Cardiac muscle cell (in vitro differentiated cells and primary cell): ENCODE measurements around the gene RIPPLY3. TPM values are rescaled to one million over a fixed set of nuclear protein-coding genes. Genes with fewer than 3 reads are reported as not detected.
"Not testable (repeated sequence)": the region's sequence is repeated elsewhere in the genome, so short reads cannot be mapped to it uniquely, and the experiment has no call there.

Experiments
- DNase-seq, 2 donors: peaks; one replicate each; pipeline versions ENCODE4 v3.0.0 to v3.0.0-alpha.2; 2010 to 2017; ENCODE audit warnings: low read depth in 1 of 2, low spot score in 1 of 2
- H3K27ac ChIP-seq: fragments of 200-600 bp; sonication (generic); 2 replicates; pipeline ENCODE4 v1.5.1; 2016
- H3K27me3 ChIP-seq: fragments of 200-600 bp; sonication (generic); 2 replicates; pipeline ENCODE4 v1.6.0; 2016; ENCODE audit warnings: control low read depth
- H3K36me3 ChIP-seq: fragments of 200-600 bp; sonication (generic); 2 replicates; pipeline ENCODE4 v1.5.1; 2016; ENCODE audit warnings: control low read depth
- H3K4me1 ChIP-seq: fragments of 200-600 bp; sonication (generic); 2 replicates; pipeline ENCODE4 v1.8.1; 2017; ENCODE audit warnings: low read depth, mild to moderate bottlenecking, mixed run types
- H3K4me3 ChIP-seq: fragments of 200-600 bp; sonication (generic); 2 replicates; pipeline ENCODE4 v1.5.1; 2016; ENCODE audit warnings: mild to moderate bottlenecking
- H3K9me3 ChIP-seq: fragments of 200-600 bp; sonication (generic); 2 replicates; pipeline ENCODE4 v1.5.1; 2017; ENCODE audit warnings: low read depth, mild to moderate bottlenecking, control low read depth
- polyA plus RNA-seq: library from polyadenylated mRNA; unstranded; fragments of >200 nt; fragmentation: Nextera tagmentation; extraction: Ambion mirVana; gene quantifications from 2 replicates; pipeline ENCODE4 v1.2.1, GENCODE V29; 2016
- total RNA-seq: library from RNA; depleted of rRNA; stranded (reverse); fragments of >200 nt; gene quantifications from 2 replicates; pipeline ENCODE4 v1.2.3, GENCODE V29; 2016
- TF ChIP-seq, protein P1 (sequence below): IDR thresholded peaks from 2 replicates; pipeline ENCODE4 v1.5.1; 2012; ENCODE audit warnings: low read depth, mild to moderate bottlenecking, low read length

Gene RIPPLY3
- total and polyA plus RNA-seq, 2 experiments from 2014 or later, result not detected

DNA sequence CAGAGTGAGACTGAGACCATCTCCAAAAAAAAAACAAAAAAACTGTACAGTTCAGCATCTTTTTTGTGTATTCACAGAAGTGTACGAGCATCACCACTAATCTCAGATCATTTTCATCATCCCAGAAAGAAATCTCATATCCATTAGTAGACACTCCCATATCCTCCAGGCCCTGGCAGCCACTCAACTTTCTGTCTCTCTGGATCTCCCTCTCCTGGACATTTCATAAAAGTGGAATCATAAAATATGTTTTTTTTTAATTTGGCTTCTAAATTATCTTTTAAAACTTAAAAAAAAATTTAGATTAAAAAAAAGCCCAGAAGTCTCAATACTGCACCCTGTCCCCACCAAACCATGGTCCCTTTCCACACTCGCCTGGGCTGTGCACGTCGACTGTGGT, 22.1 kb downstream of the RIPPLY3 start:
- peak in 1 of 2 donors; percentile 37 for DNase-seq
- Histone ChIP-seq H3K27me3 (peaks cover 3% of the 10 kb centered on the region), H3K27ac (no peak overlapping the region), H3K9me3 (no peaks in the 10 kb centered on the region), H3K4me3 (no peak overlapping the region), H3K36me3 (no peaks in the 10 kb centered on the region), H3K4me1 (no peaks in the 10 kb centered on the region)
- TF ChIP-seq, protein P1, sequence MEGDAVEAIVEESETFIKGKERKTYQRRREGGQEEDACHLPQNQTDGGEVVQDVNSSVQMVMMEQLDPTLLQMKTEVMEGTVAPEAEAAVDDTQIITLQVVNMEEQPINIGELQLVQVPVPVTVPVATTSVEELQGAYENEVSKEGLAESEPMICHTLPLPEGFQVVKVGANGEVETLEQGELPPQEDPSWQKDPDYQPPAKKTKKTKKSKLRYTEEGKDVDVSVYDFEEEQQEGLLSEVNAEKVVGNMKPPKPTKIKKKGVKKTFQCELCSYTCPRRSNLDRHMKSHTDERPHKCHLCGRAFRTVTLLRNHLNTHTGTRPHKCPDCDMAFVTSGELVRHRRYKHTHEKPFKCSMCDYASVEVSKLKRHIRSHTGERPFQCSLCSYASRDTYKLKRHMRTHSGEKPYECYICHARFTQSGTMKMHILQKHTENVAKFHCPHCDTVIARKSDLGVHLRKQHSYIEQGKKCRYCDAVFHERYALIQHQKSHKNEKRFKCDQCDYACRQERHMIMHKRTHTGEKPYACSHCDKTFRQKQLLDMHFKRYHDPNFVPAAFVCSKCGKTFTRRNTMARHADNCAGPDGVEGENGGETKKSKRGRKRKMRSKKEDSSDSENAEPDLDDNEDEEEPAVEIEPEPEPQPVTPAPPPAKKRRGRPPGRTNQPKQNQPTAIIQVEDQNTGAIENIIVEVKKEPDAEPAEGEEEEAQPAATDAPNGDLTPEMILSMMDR, result no peak

DNA sequence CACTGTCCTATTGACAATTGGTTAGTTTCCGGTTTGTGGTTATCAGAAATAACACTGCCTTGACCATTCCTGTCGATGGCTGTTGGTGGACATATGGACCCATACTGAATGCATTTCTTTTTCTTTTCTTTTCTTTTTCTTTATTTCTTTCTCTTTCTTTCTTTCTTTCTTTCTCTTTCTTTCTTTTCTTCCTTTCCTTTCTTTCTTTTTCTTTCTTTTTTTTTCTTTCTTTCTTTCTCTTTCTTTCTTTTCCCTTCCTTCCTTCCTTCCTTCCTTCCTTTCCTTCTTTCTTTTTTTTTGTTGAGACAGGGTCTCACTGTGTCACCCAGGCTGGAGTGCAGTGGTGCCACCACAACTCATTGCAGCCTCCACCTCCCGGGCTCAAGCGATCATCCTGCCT, 24.4 kb downstream of the RIPPLY3 start:
- Histone ChIP-seq H3K9me3 (no peaks in the 10 kb centered on the region), H3K27ac (no peak overlapping the region), H3K27me3 (peaks cover 3% of the 10 kb centered on the region), H3K4me3 (no peak overlapping the region), H3K4me1 (no peaks in the 10 kb centered on the region), H3K36me3 (no peaks in the 10 kb centered on the region)
- DNase-seq, result no peak
- TF ChIP-seq, protein P1, result no peak

DNA sequence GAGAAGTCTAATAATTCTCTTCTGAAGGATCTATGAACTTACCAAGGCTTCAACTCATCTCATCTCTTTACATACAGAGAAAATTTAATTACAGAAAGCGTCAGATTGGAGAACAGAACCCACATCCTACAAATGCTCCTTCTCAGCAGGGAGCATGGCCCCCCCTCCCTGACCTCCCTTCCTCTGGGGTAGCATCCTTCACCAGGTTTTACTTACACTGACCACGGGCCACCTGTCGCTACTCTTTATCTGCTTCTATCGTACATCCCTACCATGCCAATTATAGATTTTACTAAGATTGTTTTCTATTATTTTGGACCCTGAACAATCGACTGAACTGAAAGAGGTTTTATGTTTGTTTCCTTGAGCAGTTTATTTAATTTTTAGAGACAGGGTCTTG, 25.8 kb downstream of the RIPPLY3 start:
- Histone ChIP-seq H3K9me3 (no peaks in the 10 kb centered on the region), H3K4me3 (no peak overlapping the region), H3K27me3 (peaks cover 3% of the 10 kb centered on the region), H3K36me3 (no peaks in the 10 kb centered on the region), H3K4me1 (no peaks in the 10 kb centered on the region), H3K27ac (no peak overlapping the region)
- no peak for DNase-seq
- TF ChIP-seq, protein P1, result no peak

DNA sequence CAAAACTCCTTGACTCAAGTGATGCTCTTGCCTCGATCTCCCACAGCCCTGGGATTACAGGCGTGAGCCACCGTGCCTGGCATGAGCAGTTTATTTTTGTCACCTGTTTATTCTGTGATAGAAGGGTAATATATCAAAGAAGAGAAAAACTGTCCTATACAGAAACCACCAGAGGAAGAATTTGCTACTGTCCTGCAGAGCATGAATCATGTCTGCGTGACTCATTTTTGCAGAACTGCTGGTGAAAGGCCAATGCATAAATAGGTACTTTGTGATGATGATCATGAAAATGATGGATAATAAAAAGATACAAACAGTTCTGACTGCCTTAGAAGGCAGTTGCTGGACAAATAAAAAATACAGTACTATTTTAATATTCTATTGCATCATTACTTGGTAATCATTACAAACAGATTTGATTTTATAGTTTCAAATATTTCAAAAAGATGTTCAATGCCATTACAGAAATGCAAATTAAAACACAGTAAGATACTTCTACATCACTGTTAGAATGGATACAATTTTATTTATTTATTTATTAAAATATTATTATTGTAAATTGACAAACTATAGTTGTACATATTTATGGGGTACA, 26.5 kb downstream of the RIPPLY3 start:
- Histone ChIP-seq H3K4me1 (no peaks in the 10 kb centered on the region), H3K9me3 (no peaks in the 10 kb centered on the region), H3K4me3 (no peak overlapping the region), H3K36me3 (no peaks in the 10 kb centered on the region), H3K27ac (no peak overlapping the region), H3K27me3 (peaks cover 3% of the 10 kb centered on the region)
- peak in 1 of 2 donors; percentile 42 for DNase-seq
- TF ChIP-seq, protein P1, result no peak

DNA sequence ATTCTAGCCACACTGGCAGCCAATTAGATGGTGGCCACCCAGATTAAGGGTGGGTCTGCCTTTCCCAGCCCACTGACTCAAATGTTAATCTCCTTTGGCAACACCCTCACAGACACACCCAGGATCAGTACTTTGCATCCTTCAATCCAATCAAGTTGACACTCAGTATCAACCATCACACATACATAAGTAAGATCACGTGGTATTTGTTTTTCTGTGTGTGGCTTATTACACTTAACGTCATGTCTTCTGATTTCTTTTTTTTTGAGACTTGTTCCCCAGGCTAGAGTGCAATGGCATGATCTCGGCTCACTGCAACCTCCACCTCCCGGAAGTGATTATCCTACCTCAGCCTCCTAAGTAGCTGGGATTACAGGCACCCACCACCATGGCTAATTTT, 27.9 kb downstream of the RIPPLY3 start:
- H3K27ac ChIP-seq, H3K4me1 ChIP-seq, H3K36me3 ChIP-seq, H3K27me3 ChIP-seq, DNase-seq, H3K4me3 ChIP-seq, H3K9me3 ChIP-seq: not testable (repeated sequence)

DNA sequence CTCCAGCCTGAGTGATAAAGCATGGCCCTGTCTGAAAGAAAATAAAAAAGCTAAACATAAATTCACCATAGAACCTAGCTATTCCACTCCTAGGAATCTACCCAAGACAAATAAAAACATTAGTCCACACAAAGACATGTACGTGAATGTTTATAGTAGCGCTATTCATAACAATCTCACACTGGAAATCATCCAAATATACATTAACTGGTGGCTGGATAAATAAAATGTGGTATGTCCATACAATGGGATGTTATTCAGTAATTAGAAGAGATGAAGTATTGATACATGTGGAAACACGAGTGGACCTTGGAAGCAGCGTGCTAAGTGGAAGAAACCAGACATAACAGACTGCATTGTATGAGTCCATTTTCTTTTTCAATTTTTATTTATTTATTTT, 29.7 kb downstream of the RIPPLY3 start:
- peaks cover 3% of the 10 kb centered on the region for H3K27me3 ChIP-seq
- H3K4me1 ChIP-seq, result no peaks in the 10 kb centered on the region
- H3K27ac ChIP-seq, result no peak overlapping the region
- TF ChIP-seq, protein P1, result no peak
- H3K9me3 ChIP-seq, result no peaks in the 10 kb centered on the region
- H3K4me3 ChIP-seq, result no peak overlapping the region
- DNase-seq, result no peak
- no peaks in the 10 kb centered on the region for H3K36me3 ChIP-seq
